M059J (cell line): Measurements from ENCODE around the gene IL17RA. TPM values are rescaled to one million over a fixed set of nuclear protein-coding genes. Genes with fewer than 3 reads are reported as not detected.

Experiments used
- DNase-seq: peaks from one replicate; pipeline ENCODE4 v3.0.0-alpha.2; 2012; ENCODE audit warnings: low read depth
- total RNA-seq: library from RNA; depleted of rRNA; stranded (reverse); fragments of >200 nt; shearing (Covaris generic); gene quantifications from 2 replicates; pipeline ENCODE4 v1.2.3, GENCODE V29; 2014

The IL17RA gene
- total RNA-seq, 1 experiment from 2014 or later, result 13.4 TPM

DNA sequence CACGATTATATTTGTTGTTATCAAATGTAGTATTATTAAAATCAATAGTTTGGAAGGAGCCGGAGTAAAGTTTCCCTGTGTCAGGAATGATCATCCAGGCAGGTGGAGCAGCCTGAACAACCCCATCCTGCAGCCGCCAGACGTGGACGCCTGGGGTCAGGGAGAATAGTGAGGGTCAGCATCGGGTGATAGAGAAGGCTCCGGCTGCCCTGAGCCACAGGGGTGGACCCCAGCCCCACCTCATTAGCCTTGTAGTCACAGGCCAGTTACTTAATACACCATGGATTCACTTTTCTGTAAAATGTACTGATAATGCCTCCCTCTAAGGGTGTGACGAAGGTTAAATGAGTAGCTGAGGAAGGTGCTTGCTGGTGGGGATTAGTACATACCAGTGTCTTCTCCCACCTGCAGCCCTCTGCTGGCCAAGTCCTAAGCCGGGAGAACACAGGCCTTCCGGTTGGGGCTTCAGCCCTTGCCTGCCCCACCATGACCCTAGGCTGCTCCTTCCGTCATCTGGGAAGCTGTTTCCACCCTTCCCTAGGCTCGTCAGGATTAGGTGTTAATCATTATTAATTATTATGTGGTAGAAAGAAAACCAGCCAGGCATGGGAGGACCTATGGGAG lies 21.5 kb downstream of the IL17RA start:
- DNase-seq, result no peak

DNA sequence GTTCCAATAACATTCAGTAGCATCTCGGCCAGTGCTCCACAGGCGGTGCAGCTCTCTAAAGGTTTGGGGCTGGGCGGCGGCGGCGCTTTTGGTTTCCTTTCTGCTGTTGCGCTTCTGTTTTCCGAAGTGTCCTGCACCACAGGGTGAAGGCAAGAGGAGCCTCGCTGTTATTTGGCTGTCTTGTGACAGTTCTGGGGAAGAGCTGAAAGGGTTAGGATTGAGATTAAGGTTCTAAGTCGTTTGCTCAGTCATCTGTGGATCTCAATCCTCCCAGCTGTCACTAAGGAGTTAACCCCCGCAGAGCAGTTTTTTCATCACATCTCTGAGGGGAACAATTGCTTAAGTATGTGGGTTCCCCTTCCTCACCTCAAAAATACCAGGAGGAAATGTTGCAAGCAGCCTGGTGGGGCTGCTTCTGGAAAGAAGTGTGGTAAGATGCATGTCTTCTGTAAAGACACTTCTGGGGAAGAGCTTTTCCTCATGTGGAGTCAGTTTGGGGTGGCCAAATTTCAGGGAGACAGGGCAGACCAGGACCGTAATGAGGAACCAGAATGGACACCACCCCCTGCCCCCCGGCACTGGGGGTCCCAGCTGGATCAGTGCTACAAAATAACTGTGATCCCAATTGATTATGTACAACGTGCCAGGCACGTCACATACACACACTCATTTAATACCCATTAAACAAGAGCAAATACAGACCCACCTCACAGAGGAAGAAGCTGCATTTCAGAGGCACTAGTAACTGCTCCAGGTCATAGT lies 22.2 kb downstream of the IL17RA start:
- DNase-seq, result no peak

DNA sequence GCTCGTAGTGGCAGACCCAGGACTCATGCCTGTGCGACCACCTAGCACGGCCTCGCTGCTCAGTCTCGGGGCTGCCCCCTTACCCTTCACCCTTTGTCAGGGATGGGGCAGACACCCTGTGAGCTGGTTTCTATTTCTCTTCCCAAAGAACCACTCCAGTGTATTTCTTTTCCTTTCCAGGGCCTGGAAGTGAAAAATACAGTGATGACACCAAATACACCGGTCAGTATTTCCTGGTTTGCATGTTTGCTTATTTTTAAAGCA lies 22.7 kb downstream of the IL17RA start:
- no peak for DNase-seq

DNA sequence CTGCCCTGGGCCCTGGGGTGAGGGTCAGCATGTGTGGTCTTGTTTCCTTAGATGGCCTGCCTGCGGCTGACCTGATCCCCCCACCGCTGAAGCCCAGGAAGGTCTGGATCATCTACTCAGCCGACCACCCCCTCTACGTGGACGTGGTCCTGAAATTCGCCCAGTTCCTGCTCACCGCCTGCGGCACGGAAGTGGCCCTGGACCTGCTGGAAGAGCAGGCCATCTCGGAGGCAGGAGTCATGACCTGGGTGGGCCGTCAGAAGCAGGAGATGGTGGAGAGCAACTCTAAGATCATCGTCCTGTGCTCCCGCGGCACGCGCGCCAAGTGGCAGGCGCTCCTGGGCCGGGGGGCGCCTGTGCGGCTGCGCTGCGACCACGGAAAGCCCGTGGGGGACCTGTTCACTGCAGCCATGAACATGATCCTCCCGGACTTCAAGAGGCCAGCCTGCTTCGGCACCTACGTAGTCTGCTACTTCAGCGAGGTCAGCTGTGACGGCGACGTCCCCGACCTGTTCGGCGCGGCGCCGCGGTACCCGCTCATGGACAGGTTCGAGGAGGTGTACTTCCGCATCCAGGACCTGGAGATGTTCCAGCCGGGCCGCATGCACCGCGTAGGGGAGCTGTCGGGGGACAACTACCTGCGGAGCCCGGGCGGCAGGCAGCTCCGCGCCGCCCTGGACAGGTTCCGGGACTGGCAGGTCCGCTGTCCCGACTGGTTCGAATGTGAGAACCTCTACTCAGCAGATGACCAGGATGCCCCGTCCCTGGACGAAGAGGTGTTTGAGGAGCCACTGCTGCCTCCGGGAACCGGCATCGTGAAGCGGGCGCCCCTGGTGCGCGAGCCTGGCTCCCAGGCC lies 23.7 kb downstream of the IL17RA start:
- DNase-seq, result no peak

DNA sequence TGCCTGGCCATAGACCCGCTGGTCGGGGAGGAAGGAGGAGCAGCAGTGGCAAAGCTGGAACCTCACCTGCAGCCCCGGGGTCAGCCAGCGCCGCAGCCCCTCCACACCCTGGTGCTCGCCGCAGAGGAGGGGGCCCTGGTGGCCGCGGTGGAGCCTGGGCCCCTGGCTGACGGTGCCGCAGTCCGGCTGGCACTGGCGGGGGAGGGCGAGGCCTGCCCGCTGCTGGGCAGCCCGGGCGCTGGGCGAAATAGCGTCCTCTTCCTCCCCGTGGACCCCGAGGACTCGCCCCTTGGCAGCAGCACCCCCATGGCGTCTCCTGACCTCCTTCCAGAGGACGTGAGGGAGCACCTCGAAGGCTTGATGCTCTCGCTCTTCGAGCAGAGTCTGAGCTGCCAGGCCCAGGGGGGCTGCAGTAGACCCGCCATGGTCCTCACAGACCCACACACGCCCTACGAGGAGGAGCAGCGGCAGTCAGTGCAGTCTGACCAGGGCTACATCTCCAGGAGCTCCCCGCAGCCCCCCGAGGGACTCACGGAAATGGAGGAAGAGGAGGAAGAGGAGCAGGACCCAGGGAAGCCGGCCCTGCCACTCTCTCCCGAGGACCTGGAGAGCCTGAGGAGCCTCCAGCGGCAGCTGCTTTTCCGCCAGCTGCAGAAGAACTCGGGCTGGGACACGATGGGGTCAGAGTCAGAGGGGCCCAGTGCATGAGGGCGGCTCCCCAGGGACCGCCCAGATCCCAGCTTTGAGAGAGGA lies 24.5 kb downstream of the IL17RA start:
- no peak for DNase-seq

DNA sequence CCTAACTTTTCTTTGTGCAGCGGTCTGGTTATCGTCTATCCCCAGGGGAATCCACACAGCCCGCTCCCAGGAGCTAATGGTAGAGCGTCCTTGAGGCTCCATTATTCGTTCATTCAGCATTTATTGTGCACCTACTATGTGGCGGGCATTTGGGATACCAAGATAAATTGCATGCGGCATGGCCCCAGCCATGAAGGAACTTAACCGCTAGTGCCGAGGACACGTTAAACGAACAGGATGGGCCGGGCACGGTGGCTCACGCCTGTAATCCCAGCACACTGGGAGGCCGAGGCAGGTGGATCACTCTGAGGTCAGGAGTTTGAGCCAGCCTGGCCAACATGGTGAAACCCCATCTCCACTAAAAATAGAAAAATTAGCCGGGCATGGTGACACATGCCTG lies 25.2 kb downstream of the IL17RA start:
- no peak for DNase-seq

DNA sequence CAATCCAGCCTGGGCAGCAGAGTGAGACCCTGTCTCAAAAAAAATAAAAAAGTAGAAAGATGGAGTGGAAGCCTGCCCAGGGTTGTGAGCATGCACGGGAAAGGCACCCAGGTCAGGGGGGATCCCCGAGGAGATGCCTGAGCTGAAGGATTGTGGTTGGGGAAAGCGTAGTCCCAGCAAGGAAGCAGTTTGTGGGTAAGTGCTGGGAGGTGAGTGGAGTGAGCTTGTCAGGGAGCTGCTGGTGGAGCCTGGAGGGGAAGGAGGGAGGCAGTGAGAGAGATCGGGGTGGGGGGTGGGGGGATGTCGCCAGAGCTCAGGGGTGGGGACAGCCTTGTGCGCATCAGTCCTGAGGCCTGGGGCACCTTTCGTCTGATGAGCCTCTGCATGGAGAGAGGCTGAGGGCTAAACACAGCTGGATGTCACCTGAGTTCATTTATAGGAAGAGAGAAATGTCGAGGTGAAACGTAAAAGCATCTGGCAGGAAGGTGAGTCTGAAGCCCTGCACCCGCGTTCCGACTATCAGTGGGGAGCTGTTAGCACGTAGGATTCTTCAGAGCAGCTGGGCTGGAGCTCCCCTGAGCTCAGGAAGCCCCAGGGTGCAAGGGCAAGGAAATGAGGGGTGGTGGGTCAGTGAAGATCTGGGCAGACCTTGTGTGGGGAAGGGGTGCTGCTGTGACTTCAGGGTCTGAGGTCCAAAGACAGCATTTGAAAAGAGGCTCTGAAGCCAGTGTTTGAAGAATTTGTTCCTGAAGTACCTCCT lies 26.2 kb downstream of the IL17RA start:
- DNase-seq, result no peak

DNA sequence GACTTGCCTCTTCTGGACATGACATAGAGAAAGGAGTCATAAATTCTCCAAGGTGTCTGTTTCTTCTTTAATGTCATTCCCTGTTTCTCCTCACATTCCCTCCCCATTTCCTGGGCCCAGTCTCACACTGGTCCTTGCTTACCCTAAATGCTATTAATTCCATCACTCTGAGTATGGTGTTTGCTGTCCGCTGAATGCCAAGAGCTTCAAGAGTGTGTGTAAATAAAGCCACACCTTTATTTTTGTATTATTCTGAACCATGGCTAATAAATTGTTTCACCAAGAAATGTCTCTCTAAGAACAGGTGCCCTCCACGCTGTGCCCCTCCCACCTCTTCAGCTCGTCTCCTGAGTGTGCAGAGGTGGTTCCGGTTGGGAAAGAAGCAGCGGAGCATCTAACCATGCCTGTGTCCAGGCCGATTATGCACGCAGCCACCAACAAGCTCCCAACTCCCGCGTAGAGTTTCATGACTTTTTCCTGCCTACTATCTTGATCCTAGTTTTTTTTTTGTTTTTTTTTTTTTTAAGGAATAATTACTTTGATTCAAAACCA lies 27.8 kb downstream of the IL17RA start:
- DNase-seq, result no peak

DNA sequence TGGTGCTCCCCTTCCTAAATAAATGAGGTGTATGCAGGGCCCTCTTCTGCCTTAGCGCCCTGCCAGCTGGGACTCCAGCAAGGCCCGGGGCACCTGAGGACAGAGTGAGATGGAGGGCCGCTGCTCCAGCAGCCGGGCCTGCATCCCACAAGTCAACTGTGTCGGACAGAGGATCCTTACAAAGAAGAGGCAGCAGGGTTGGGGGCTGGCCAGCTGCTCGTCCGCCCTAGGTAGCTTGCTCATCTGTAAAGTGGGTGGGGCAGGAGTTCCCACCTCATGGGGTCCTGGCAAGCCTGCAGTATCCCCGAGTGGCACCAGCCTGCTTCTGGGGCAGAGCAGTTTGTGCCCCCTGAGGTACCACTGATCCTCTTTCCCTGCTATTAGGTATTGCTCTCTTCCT lies 28.8 kb downstream of the IL17RA start:
- no peak for DNase-seq

DNA sequence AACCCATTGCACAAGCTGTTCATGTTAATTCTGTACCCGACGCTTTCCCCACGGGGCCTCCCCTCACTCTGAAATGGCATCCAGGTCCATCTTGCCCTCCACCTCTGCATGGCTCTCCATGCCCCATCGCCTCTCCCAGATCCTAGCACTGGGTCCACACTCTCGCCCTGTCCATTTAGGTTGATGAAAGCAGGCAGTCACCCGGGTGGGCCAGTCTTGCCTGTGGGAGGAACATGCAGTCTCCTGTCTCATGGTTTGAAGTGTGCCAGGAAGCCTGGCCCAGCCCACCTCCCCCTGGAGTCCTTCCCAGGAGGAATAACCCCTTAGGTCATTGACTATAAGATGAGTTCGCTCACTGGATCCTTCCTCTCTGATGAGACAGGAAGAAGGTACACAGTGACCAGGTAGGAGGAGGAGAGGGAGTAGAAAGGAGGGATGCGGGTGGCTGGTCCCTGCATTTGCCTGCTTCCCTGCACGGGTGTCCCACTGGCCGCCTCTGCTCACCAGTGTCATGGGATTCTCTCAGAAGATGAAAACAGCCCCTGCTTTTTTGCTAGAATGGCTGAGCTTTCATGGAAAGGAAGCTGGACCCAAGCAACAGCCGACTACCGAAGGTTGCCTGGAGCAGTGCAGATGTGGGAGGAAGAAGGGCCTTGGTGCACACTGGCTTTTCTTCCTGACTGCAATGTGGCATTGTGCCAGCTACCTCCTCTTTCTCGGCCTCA lies 29.5 kb downstream of the IL17RA start:
- no peak for DNase-seq

DNA sequence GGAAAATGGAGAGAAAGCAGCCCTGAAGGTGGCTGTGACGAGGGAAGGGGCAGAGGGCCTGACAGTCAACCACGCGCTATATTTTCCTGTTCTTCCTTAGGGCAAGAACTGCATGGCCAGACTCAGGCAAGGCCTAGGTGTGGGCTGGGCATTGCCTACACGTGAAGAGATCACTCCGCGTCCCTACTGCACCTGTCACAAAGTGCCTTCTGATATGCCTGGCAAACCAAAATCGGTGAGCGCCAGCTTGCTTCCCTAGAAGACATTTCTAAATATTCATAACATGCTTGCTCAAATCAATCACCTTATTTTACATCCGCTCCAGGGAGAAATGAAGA lies 30.1 kb downstream of the IL17RA start:
- DNase-seq, result no peak

DNA sequence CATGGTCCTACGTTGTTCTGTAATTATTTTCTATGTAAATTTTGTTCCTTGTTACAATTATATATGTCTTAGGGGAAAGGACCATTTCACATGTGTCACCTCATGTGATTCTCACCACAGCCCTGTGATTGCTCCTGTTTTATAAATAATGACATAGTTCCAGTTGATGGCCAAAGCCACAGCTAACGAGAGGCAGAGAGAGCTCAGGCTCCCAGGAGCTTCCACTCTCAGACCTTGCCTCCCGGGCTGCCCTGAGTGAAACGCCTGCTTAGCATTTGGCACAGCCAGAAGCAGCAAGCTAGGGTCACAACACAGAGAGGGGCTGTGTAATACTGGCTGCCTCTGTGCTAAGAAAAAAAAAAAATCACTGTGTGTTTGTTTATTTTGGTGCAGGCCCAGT lies 30.4 kb downstream of the IL17RA start:
- no peak for DNase-seq

DNA sequence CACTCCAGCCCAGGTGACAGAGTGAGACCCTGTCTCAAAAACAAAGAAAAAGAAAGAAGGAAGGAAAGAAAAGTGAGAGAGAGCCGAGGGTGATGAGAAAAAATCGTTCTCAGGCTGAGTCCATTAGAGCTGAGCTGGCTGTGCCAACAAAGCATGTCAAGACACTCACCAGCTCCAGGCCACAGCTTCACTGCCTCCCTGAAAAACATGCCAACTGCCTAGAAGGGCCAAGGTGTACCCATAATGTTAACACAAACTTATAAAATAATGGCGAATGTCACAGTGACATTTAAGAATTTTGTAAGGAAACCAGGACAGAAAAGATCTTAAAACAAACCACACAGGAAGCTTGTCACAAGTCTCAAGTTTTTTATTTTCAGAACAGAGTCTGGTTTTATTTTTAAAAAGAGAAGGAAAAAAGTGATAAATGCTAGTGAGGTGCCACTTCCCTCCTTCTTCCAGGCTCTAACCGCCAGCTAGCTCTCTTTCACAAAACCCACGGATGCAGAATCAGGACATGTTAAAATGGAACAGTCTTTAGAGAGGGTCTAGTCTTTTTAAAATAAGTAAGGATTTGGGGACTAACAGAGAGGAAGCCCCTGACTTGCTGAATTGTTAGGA lies 31.3 kb downstream of the IL17RA start:
- DNase-seq, result no peak

DNA sequence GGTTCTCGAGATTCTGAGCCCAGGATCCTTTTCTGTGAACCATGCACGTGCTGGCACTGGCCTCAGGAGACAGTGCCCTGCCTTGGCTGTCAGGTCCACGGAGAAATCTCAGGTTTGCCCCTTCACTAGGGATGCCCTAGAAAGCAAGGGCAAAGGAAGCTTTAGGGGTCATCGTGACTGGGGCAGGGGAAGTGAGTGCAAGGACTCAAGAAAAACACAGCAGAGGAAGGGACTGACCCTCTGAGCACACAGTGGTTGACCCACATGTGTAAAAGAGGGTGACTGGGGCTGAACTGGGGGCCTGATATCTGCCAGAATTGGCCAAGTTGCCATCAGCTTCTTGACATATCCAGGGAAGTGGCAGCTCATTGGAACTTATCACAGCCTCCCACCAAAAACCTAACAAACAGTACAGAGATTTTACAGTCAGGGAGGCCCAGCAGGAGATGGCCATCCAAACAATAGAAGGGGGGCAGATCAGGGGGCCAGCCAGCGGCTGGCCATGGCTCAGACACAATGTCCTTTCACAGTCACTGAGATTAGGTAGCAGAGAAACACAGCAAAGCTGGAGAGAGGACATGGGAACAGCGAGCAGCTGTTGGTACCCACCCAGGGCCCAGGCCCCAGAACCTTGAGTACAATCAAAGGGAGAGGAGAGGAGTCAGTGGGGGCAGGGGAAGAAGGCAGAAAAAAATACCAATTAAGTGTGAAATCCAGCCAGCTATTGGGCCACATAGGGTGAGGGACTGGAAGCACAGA lies 32.0 kb downstream of the IL17RA start:
- DNase-seq, result no peak

DNA sequence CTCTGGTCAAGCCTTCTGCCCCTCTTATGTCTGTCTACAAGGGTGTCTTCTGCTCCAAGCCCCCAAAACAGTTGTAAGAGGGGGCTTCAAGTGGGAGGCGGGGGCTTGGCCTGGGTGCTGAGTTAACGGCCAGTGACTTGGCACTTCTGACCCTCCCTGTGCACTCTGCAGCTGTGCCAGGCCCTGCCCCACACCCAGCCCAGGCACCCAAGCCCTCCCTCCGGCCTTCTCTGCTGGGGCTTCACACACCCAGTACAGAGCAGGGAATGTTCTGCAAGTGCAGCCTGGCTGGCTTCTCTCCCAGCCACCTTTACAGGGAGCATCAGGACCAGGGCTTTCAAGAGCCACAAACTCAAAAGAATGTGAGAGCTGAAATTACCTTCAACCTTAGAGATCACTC lies 32.6 kb downstream of the IL17RA start:
- DNase-seq, result no peak

DNA sequence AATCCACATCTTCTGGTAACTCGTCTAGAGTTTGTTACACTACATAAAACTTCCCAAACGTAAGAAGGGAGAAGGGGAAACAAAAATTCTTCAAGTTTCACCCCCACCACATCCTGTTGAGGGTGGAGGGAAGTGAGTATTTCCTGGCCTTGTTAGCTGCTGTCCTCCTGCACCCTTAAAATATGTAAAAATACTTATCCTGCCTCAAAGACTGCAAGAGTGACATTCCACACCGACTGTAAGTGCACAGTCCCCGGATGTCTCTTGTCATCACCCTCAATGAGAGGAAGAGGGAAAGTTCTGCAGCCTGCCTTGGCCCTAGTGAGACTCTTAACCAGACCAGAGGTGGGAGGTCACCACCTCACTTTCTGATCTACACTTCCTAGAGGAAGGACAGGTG lies 33.1 kb downstream of the IL17RA start:
- DNase-seq, result no peak

DNA sequence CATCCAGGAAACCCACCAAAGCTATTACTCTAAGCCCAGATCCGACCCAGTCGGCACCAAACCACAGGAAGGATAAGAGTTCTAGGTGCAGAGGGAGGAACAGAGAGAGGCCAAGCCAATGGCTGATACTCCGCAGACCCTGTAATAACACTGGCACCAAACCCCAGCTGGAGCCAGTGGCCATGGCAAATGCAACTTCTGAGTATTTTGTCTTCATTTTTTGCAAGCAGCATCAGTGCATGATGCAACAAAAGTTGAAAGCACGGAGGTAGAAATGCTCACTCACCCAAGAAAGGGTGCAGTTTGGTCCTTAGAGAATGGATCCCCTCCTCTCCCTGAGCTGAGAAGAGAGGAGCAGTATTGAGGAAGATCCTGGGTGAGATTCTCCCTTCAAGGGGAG lies 33.5 kb downstream of the IL17RA start:
- DNase-seq, result no peak

DNA sequence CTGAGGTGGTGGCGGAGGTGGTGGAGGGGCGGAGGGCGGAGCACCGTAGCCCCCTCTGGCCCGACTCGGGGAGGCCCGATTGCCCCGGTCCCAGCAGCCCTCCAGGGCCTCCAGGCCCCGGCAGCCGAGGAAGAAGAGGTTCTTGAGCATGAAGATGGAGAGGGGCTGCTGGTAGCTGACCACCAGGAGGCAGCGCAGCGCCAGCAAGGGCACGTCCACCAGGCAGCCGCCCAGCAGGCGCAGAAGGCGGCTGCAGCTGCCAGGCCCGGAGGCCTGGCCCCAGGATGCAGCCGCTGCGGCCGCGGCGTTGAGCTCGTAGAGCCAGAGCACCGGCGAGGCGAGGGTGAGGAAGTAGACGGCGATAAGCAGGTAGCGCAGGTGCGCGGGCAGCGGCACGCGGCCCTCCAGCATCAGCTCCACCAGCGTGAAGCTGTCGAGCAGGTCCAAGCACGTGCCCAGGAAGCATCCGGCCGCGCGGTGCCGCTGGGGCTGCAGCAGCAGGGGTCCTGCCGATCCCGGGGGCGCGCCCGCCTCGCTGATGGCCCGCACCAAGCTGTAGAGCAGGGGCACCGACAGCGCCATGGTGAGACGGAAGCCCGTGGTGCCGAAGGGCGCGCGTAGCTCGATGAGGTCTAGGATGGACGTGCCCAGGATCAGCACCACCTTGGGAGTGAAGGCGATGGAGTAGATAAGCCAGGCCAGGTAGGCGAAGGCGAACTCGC lies 34.8 kb downstream of the IL17RA start:
- no peak for DNase-seq

DNA sequence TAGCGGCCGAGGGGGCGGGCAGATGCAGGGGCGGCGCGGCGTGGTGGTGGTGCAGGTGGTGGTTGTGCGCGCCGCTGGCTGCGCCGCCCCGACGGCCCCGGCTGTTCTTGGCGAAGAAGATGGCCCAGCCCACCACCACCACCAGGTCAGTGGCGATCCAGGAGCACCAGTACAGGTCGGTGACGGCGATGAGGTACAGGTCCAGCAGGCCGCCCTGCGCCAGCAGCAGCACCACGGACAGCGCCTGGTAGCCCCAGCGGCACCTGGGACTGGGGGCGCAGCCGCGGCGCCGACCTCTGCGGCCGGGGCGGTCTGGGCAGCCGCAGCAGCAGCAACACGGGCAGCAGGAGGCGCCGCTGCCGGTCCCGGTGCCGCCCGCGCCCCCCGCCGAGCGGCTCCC lies 35.5 kb downstream of the IL17RA start:
- peak; percentile 34 for DNase-seq
